Colonic mucosa (tissue), 4 donors: ENCODE data around the gene PLK3. TPM values are rescaled to one million over a fixed set of nuclear protein-coding genes. Genes with fewer than 3 reads are reported as not detected.

Experiments
- DNase-seq: peaks from one replicate; pipeline ENCODE4 v3.0.0-alpha.2; 2020
- H3K27ac ChIP-seq: fragments of 200-600 bp; one replicate; pipeline ENCODE4 v1.8.0; 2021
- H3K27me3 ChIP-seq: fragments of 200-600 bp; one replicate; pipeline ENCODE4 v1.8.0; 2021
- H3K36me3 ChIP-seq: fragments of 200-600 bp; one replicate; pipeline ENCODE4 v1.8.0; 2021
- H3K4me1 ChIP-seq: fragments of 200-600 bp; one replicate; pipeline ENCODE4 v1.8.0; 2021; ENCODE audit warnings: mild to moderate bottlenecking
- H3K4me3 ChIP-seq: fragments of 200-600 bp; one replicate; pipeline ENCODE4 v1.8.0; 2021
- H3K9ac ChIP-seq, 2 donors: one replicate each; pipeline ENCODE4 v1.7.0; 2013; ENCODE audit warnings: control low read depth in 2 of 2, low read depth in 2 of 2, low read length in 2 of 2
- H3K9me3 ChIP-seq: fragments of 200-600 bp; one replicate; pipeline ENCODE4 v1.8.0; 2021
- CTCF ChIP-seq: fragments of 200-600 bp; IDR thresholded peaks from one replicate; pipeline ENCODE4 v1.8.0; 2022; ENCODE audit warnings: antibody characterized with exemption, mild to moderate bottlenecking
- intact Hi-C: fragments of 100-400 bp; cut with DNase I; formaldehyde crosslinking; loops from one replicate; pipeline ENCODE4 v1.14.1; 2022
- total RNA-seq, 2 donors: library from RNA; stranded (reverse); fragmentation: NEBNext Ultra II Directional in 1 of 2; extraction: Animal tissue kit (Norgen Biotek cat#: 25700) in 1 of 2; gene quantifications; one replicate each; pipeline ENCODE4 v1.2.1, GENCODE V29; 2021
- donor health status: healthy.
- donor health status: DM: no; HTN: no; CAD: no.
- donor health status: DM: no; HTN: no; CAD: no.

The PLK3 gene
- total RNA-seq, 2 donors from 2014 or later: 7.7 to 8.8 TPM

GRCh38 chr1:44778705-44779576 lies 21.2 kb upstream of the PLK3 start:
- intact Hi-C loops: no loop called here
- peaks cover 19% of the 10 kb centered on the region for H3K36me3 ChIP-seq

GRCh38 chr1:44780583-44781121 lies 19.5 kb upstream of the PLK3 start:
- intact Hi-C loops: no loop called here

More at GRCh38 chr1:44778705-44779576, 21.2 kb upstream of the PLK3 start:
- DNase-seq: no peak
- Histone ChIP-seq H3K4me3 (no peak overlapping the region), H3K4me1 (peaks cover 6% of the 10 kb centered on the region), H3K9ac (no peak overlapping the region), H3K27ac (no peak overlapping the region), H3K9me3 (no peaks in the 10 kb centered on the region), H3K27me3 (no peaks in the 10 kb centered on the region)
- no peak for TF ChIP-seq CTCF

GRCh38 chr1:44783697-44784093 lies 16.5 kb upstream of the PLK3 start:
- Histone ChIP-seq H3K36me3 (peaks cover 9% of the 10 kb centered on the region), H3K27ac (no peak overlapping the region), H3K4me1 (peaks cover 12% of the 10 kb centered on the region), H3K4me3 (peak overlapping the region; percentile 56), H3K27me3 (no peaks in the 10 kb centered on the region), H3K9me3 (no peaks in the 10 kb centered on the region), H3K9ac (no peak overlapping the region)
- TF ChIP-seq CTCF: no peak
- DNase-seq: no peak
- intact Hi-C loops: no loop called here

More at GRCh38 chr1:44780583-44781121, 19.5 kb upstream of the PLK3 start:
- DNase-seq: no peak
- Histone ChIP-seq H3K9me3 (no peaks in the 10 kb centered on the region), H3K9ac (no peak overlapping the region), H3K4me1 (peaks cover 15% of the 10 kb centered on the region), H3K4me3 (no peak overlapping the region), H3K36me3 (peaks cover 19% of the 10 kb centered on the region), H3K27me3 (no peaks in the 10 kb centered on the region), H3K27ac (no peak overlapping the region)
- no peak for TF ChIP-seq CTCF

GRCh38 chr1:44784094-44785028 lies 15.8 kb upstream of the PLK3 start:
- H3K4me1 ChIP-seq: peaks cover 12% of the 10 kb centered on the region
- no peak overlapping the region for H3K27ac ChIP-seq
- intact Hi-C loops: no loop called here
- no peaks in the 10 kb centered on the region for H3K27me3 ChIP-seq
- no peaks in the 10 kb centered on the region for H3K9me3 ChIP-seq
- H3K36me3 ChIP-seq: peaks cover 4% of the 10 kb centered on the region
- no peak for TF ChIP-seq CTCF
- DNase-seq: no peak
- peak overlapping the region; percentile 56 for H3K4me3 ChIP-seq
- peak overlapping the region; percentile 63 to 70 for H3K9ac ChIP-seq

- no peak for TF ChIP-seq CTCF
- Histone ChIP-seq H3K4me1 (peaks cover 12% of the 10 kb centered on the region), H3K36me3 (no peaks in the 10 kb centered on the region), H3K4me3 (no peak overlapping the region), H3K9ac (peak overlapping the region in 1 of 2 donors; percentile 54), H3K9me3 (no peaks in the 10 kb centered on the region), H3K27me3 (no peaks in the 10 kb centered on the region), H3K27ac (no peak overlapping the region)
- intact Hi-C loops: no loop called here
- DNase-seq: no peak
These were observed 15.2 kb upstream of the PLK3 start for GRCh38 chr1:44785029-44785380.
